GM21515 (cell line): ENCODE results near the gene GLTPD2.
A peak's percentile ranks its signal among the peaks of the same experiment; 100 is the strongest.

Experiments used
- ATAC-seq: cut with Tn5 transposase; IDR thresholded peaks from one replicate; pipeline ENCODE4 v1.9.1; 2021; ENCODE audit not compliant: unreplicated experiment

Gene GLTPD2

DNA sequence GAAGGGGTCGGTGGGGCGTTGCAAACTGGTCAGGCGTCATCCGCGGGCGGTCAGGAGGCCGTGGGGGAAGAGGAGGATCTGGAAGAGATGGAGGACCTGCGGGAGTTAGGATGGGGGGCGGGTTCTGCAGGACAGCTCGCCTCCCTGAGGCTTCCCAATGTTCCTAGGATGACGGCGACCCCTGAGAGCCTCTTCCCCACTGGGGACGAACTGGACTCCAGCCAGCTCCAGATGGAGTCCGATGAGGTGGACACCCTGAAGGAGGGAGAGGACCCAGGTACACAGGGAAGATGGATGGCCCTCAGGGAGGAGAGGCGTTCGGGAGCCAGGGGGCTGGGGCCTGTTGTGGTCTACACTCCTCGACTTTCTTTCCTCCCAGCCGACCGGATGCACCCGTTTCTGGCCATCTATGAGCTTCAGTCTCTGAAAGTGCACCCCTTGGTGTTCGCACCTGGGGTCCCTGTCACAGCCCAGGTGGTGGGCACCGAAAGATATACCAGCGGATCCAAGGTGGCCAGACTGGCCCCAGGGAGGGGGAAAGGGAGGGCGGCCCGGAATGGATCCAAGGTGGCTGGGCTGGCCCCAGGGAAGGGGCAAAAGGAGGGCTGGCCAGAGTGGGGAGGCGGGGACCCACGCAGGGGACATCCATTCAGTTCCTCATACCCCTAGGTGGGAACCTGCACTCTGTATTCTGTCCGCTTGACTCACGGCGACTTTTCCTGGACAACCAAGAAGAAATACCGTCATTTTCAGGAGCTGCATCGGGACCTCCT lies 19.0 kb downstream of the GLTPD2 start:
- no peak for ATAC-seq

DNA sequence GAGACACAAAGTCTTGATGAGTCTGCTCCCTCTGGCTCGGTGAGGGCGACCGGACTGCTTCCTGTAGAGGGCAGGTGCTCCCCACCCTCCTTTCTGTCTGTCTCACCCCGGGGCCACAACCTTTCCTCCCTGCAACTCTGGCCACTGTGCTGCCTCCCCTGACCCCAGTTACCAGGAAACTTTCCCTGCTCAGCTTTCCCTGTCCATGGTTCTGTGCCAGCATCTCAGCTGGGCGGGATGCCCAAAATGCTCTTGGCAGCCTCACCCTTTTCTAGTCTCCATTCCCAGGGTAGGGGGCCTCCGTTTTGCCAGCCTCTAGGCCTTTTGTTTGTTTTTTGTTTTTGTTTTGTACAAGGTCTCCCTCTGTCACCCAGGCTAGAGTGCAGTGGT lies 19.6 kb downstream of the GLTPD2 start:
- ATAC-seq, result no peak

DNA sequence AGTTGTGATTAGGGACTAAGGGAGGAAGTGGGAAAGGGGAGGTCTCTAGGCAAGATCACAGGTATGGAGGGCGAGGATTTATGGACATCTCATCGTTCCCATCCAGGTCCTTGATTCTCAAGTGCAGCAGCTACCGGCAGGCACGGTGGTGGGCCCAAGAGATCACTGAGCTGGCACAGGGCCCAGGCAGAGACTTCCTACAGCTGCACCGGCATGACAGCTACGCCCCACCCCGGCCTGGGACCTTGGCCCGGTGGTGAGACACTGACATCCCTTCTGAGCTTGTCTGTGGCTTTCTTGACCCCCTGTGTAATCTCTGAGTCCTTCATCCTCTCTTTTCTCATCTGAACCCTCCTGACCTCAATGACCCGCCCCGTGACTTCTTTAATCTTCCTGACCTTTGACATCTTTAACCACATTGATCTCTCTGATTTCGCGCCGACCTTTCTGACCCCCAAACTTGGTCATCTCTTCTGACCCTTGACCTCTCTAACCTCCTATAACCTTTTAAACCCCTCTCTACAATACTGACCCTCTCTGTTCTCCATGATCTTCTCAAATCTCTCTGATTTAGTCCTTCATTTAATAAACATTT lies 22.0 kb downstream of the GLTPD2 start:
- no peak for ATAC-seq

DNA sequence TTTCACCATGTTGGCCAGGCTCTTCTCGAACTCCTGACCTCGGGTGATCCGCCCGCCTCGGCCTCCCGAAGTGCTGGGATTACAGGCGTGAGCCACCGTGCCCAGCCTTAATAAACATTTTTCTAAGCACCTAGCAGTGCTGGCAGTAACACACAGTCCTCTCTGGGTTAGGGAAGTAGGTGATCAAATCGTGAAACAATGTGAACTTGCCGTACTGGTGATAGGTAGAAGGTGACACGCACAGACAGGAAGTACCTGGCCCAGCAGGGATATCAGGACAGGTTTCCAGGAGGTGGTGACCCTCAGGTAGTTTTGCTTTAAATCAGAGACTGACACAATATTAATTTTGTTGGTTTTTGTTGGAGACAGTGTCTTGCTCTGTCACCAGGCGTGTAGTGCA lies 22.7 kb downstream of the GLTPD2 start:
- no peak for ATAC-seq

DNA sequence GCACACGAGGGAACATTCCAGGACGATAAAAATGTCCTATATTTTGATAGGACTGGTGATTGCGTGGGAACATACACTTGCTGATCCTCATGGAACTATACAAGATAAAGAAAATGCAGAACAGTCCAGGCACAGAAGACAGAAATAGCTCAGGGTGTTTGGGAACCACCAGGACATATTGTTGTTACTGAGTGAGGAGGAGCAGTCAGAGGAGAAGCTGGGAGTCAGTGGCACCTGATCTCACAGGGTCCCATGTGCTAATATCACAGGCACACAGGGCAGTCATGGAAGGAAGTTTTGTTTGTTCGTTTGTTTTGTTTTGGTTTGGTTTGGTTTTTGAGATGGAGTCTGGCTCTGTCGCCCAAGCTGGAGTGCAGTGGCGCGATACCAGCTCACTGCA lies 23.9 kb downstream of the GLTPD2 start:
- no peak for ATAC-seq

DNA sequence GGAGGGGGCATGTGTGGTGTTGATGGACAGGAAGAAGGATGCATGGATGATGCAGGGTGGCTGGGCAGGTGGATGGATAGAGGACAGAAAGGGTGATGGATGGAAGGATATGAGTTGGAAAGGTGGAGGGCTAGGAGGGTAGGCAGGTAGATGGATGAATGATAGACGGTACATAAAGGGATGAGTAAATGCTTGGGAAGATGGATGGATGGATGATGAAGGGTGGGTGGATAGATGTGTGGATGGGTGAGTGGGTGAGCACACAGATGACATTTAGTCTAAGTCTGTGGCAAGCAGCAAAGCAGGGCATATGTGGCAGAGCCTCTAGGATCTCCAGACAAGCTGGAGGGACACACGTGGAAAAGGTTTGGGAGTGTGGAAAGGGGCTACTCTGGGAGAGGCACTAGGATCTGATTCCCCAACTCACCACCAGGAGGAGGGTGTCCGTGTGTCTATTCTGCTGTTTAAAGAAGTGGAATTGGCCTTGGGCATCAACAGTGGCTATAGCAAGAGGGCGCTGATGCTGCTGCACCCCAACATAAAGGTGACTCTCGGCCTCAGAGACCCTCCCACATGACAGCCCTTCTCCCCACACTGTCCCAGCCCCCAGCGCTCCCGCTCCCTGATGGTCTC lies 26.4 kb downstream of the GLTPD2 start:
- ATAC-seq, result no peak

DNA sequence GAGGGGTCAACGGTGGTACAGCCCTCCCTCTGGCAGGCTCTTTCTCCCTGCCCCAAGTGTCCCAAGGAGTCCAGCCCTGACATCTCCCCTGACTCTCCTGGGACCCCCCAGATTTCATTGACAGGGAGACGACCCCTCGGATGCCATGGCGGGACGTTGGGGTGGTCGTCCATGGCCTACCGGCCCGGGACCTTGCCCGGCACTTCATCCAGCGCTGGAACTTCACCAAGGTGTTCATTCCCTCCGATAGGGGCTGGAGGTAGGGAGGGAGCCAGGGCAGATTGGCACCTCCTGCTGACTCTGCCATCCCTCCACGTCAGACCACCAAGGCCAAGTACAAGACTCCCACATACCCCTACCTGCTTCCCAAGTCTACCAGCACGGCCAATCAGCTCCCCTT lies 28.1 kb downstream of the GLTPD2 start:
- no peak for ATAC-seq

DNA sequence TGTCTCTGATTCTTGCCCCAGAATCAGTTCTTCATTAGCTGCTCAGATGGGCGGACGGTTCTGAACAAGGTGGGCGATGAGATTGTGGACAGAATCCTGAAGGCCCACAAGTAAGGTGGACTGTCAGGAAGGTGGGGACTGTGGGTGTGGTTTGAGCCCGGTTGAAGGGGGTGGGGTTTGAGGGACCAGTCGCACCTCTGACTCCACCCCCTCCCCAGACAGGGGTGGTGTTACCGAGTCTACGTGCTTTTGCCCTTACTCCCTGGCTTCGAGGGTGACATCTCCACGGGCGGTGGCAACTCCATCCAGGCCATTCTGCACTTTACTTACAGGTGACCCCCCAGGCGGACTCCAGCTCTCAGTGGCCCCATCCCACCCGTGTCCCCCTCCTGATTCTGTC lies 29.5 kb downstream of the GLTPD2 start:
- no peak for ATAC-seq

DNA sequence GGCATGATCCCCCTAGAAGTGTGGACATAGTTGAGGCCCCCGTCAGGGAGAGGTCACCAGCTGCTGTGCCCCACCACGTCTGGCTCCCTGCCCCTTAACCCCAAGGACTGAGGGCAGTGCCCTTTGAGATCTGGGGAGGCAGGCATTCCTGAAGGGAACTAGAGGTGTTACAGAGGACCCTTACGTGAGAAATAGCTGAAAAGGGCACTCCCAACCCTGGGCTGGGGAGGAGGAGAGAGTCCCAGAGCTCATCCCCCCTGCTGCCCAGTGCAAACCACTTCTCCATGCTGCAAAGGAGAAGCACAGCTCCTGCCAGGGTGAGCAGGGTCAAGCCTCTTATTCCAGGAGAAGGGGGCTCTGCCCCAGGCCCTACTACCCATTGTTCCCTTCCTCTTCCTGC lies 34.1 kb downstream of the GLTPD2 start:
- ATAC-seq, result no peak

DNA sequence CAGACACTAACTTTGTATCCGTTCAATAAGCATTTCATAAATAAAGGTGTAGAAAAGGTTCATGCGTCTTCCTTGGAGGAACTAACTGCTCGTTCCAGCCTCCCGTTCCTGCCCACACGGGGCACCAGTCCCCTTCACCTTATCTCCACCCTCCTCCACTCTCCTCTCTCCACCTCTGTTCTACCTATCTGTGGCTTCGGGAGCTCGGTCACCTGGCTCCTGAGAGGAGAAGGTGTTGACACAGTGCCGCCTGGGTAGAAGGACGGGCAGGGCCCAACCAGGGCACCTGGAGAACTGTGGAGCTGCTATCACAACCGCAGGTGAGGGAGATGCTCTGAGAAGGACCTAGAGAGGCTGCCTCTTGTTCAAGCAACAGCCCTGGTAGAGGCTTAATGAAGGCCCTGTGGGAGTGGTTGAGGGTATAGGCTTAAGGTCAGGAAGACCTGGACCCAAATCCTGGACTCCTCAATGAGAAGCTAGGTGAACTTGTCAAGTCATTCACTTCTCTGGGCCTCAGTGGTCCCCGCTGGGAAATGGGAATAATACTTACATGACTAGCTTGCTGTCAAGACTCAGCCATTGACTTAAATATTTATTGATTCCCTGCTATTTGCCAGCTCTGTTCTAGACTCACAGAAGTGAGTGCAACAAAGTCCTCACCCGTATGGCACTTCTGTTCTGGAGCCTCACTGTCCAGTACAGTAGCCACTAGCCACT lies 34.8 kb downstream of the GLTPD2 start:
- no peak for ATAC-seq

DNA sequence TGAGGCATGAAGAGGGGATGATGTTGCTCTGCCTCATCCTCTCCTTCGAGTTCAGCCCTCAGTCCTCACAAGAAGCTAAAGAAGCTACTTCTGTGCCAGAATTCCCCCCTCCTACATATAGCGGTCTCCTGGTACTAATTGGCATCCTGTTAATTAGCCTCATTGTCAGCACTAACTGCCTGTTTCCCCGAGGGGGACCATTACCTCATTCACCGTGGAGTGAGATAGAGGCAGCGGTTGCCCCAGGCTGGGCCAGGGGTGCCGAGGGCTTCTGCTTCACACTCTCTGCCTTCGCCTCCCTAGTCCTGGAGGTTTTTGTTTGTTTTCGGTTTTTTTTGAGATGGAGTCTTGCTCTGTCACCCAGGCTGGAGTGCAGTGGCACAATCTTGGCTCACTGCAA lies 38.6 kb downstream of the GLTPD2 start:
- ATAC-seq, result no peak

DNA sequence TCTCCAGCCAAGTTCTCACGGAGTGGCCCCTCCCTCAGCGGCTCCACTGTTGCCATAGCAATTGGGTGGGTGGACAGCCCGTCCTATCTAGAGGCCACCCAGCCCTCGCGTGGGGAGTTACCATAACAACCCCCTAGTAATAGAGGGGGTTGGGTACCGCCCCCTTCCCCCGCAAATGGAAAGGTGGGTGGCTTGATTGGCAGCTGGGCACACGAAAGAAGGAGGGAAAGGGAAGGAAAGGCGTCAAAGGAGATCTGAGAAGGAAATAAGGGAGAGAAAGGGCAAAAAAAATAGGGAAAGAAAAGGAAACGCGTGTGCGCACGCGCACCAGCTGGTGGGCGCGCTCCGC lies 44.0 kb downstream of the GLTPD2 start:
- peak; percentile 16 for ATAC-seq

DNA sequence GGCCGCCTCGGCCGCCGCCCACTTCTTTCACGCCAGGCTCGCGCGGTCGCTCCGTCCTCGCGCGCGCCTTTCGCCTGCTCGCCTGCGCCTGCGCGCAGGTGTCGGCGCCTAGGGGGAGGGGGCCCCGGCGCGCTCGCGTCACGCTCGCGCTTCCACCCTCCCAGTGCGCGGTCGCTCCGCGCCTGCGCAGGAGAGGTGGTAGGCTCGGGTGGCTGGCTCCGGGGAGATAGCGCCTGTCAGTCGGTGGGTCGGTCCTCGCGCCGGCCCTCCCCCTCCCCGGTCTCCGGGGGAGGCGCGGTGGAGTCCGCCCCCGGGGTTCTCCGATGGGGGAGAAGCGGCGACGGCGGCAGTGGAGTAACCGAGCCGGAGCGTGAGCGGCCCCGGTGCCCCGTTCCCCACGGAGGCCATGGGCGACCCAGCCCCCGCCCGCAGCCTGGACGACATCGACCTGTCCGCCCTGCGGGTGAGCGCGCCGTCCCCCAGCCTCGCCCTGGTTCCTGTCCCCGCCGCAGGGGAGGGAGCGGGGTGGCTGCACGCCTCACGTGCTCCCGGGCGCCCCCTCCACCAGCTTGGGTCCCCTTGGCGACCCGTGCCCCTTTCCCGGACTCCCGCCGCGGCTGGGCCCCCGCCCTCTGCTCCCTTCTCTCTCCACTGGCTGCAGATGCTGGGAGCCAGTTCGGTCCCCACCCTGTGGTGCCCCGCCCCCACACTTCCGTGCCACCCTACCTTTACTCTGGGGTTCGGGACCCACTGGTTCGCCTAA lies 44.6 kb downstream of the GLTPD2 start, which contains the start of gene MINK1:
MINK1 (plus strand) TSS at position 163 of the 763 bp plus-strand sequence; CDS start at position 407, 244 bp downstream.
- peak; percentile 86 for ATAC-seq

DNA sequence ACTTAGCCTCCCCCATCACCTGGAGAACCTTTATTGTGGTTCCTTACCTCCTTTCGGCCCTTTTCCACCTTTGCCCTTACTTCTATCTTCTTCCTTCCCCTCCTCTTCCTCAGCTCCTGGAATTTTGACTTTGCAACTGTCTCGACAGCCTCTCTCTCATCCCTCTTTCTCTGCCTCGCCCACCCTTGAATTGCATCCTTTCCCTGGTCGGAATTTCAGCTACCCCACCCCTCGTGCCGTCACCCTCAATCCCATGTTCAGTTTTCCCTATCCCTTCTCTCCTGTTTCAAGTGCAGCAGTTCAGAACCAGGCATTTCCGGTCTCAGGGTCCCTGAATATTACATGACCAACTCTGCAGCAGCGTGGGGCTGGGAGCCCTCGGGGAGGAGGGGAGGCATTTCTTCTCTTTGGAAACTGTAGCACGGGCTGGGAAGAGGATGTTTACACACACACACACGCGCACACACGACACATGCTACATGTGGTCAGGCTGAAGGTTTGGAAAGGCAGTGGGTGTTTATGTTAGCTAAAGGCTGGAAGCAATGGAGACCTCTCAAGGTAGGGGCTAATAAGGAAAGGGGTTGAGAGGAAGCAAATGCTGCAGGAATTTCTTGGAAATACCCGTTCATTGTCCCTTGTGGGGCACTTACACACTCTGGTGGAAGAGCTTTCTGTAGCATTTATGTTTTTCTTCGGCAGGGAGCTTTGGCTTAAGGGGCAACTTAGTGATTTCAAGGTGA lies 45.3 kb downstream of the GLTPD2 start:
- ATAC-seq, result no peak

DNA sequence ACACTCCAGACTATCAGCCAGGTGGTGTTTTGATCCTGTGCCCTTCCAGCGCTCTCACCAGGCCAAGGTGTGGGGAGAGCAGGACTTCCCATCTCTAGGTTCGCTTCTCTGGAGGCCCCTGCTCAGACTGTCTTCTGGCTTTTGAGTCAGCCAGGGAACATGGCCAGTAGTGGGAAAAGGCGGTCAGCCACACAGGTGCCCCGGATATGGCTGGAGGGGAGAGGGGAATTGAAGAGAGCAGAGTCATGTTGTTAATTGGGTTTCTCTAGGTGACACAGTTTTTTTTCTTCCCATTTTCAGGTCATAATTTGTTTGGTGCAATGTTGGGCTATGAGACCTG lies 45.9 kb downstream of the GLTPD2 start:
- no peak for ATAC-seq

DNA sequence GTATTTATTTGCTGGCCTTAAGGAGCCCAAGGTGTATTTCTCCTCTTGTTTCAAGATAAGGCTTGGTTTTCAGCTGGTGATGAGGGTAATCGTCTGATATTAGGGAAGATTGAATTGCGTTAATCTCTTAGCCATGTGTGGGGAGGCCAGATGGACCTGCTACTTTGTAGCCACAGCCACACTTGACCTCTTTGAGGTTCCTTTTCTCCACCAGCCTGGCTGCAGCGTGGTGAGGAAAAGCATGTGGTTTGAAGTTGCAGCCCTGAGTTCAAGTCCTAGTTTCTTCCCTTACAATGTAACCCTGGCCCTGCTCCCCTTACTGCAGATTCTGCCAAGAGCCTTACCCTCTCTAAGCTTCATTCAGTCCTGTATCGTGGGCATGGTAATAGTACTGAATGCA lies 47.5 kb downstream of the GLTPD2 start:
- no peak for ATAC-seq

DNA sequence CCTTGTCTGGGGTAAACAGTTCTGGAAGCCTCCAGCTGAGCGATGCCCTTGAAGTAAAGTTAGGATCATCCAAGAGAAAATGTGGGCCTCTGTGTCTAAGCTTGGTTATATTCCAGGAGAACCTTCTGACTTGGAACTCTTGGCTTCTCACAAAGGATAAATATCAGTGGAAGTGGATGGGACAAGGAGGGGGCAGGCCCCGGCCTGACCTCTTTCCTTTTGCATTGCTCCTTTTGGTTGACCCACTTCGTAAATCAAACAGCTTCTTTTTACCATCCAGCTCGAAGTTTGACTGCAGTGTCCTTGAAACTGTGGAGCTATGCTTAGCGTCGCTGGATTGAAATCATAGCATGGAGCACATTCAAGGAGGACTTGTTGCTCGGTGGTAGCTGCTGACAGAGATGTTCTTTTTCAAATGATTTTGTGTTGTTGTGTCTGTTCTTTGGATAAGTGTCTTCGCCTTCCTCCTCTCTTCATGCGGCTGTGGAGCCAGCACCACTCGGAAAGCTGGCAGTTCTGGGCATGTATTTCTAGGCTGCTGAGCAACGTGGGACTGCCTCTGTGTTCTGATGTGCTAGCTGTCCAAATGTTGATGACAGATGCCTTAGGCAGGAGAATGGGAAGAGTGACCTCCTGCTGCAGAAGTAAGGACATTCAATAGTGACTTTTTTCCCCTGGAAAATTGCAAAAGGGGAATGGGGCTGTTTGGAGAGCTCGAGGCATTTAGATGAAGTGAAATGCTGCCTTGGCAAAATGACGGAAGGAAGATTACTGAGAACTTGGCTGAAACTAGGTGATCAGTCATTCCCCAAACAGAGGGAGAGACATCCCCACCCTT lies 48.9 kb downstream of the GLTPD2 start:
- no peak for ATAC-seq

DNA sequence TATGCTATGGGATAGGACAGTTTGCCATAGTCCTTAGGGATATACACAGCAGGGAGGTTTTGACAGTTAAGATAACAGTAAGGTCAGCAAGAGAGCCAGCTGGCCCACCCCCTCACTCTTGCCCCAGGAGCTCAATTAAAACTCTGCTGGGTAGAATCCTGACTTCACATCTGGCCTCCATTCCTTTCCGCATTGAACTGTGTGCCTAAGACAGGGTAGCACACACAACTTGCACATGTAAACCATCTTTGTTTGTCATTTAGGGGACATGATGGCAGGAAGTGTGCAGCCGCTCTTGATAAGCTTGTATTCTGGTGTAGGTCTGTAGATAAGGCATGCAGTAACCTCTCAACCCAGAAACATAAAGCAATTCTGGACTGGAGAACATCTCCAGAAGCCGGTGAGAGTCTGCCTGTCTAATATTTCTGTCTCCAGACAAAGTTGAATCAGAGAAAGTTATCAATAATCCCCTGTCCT lies 49.6 kb downstream of the GLTPD2 start:
- no peak for ATAC-seq

DNA sequence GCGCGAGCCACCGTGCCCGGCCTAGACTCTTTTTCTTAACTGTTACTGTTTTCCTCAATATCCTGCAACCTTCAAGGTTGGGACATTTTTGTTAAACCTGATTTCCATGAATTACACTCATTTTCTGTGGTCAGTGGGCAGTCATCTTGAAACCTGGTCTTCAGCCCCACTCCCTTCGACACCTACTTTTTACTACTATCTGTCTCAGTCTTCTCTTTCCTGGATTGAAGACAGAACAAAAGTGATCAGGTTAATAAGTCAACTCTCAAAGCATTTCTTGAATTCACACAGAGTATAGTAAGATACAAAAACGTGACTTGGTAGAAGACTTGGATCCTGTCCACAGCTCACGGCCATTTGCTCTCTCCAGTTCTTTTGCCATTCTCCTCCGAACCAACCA lies 50.5 kb downstream of the GLTPD2 start:
- no peak for ATAC-seq
